CD4-positive, CD25-positive, alpha-beta regulatory T cell (primary cell): ENCODE results near the gene PAN2. TPM values are rescaled to one million over a fixed set of nuclear protein-coding genes. Genes with fewer than 3 reads are reported as not detected.
A peak's percentile ranks its signal among the peaks of the same experiment; 100 is the strongest.
"Not testable (repeated sequence)": the region's sequence is repeated elsewhere in the genome, so short reads cannot be mapped to it uniquely, and the experiment has no call there.

Source experiments
- ATAC-seq, 2 donors: fragments of 150-1000 bp; cut with Tn5 transposase; one replicate each; pipeline ENCODE4 v1.10.0; 2021; ENCODE audit warnings: low read depth in 2 of 2, moderate number of reproducible peaks in 2 of 2, moderate library complexity in 1 of 2
- DNase-seq, 3 donors: peaks; one replicate each; pipeline versions ENCODE4 v3.0.0 to v3.0.0-alpha.2; 2012 to 2022; ENCODE audit warnings: mixed read lengths in 1 of 3
- H3K27ac ChIP-seq: one replicate; pipeline ENCODE4 v1.7.0; 2013; ENCODE audit warnings: mild to moderate bottlenecking, low read length; ENCODE audit not compliant: insufficient read depth, poor library complexity, severe bottlenecking
- H3K27me3 ChIP-seq: one replicate; pipeline ENCODE4 v1.7.0; 2013; ENCODE audit warnings: low read length; ENCODE audit not compliant: control insufficient read depth, insufficient read depth
- H3K36me3 ChIP-seq: one replicate; pipeline ENCODE4 v1.7.0; 2013; ENCODE audit warnings: mild to moderate bottlenecking, low read length, moderate library complexity; ENCODE audit not compliant: control insufficient read depth, insufficient read depth
- H3K4me1 ChIP-seq: 2 replicates; pipeline ENCODE4 v1.7.0; 2013; ENCODE audit warnings: mild to moderate bottlenecking, low read length; ENCODE audit not compliant: insufficient read depth, control insufficient read depth, poor library complexity, severe bottlenecking
- H3K4me3 ChIP-seq: one replicate; pipeline ENCODE4 v1.7.0; 2013; ENCODE audit warnings: low read depth, mild to moderate bottlenecking, low read length, moderate library complexity
- H3K9me3 ChIP-seq, 2 experiments: 1 replicate in 1 of 2; 2 replicates in 1 of 2; pipeline ENCODE4 v1.7.0; 2013; ENCODE audit warnings: low read length in 2 of 2, mild to moderate bottlenecking in 1 of 2, moderate library complexity in 1 of 2; ENCODE audit not compliant: control insufficient read depth in 2 of 2
- H3K27ac Mint-ChIP-seq, 3 donors: one replicate each; pipeline ENCODE4 v1.8.0; 2020 to 2022; ENCODE audit warnings: mild to moderate bottlenecking in 3 of 3, mixed read lengths in 3 of 3, moderate library complexity in 2 of 3
- H3K27me3 Mint-ChIP-seq: one replicate; pipeline ENCODE4 v1.8.0; 2022; ENCODE audit warnings: mild to moderate bottlenecking, mixed read lengths
- H3K36me3 Mint-ChIP-seq: one replicate; pipeline ENCODE4 v1.8.0; 2020; ENCODE audit warnings: mixed read lengths
- H3K4me1 Mint-ChIP-seq, 4 donors: one replicate each; pipeline ENCODE4 v1.8.0; 2020 to 2022; ENCODE audit warnings: mixed read lengths in 4 of 4, mild to moderate bottlenecking in 1 of 4
- H3K4me3 Mint-ChIP-seq, 4 donors: one replicate each; pipeline ENCODE4 v1.8.0; 2020 to 2022; ENCODE audit warnings: mild to moderate bottlenecking in 4 of 4, mixed read lengths in 4 of 4, moderate library complexity in 3 of 4
- H3K9me3 Mint-ChIP-seq, 7 donors: one replicate each; pipeline ENCODE4 v1.8.0; 2020 to 2022; ENCODE audit warnings: mixed read lengths in 7 of 7, mild to moderate bottlenecking in 3 of 7, moderate library complexity in 2 of 7
- polyA plus RNA-seq, 4 donors: library from polyadenylated mRNA; unstranded; fragments of 300-500 nt; fragmentation: Illumina TruSeq; gene quantifications; one replicate each; pipeline ENCODE4 v1.2.3, GENCODE V29; 2021
- total RNA-seq: library from RNA; stranded (reverse); gene quantifications from one replicate; pipeline ENCODE4 v1.2.3, GENCODE V29; 2022

The PAN2 gene
- total and polyA plus RNA-seq, 5 donors from 2014 or later: 4.5 to 83.5 (median 7.8) TPM

- Histone ChIP-seq H3K4me1 (peaks cover 17% of the 10 kb centered on the region), H3K36me3 (peaks cover 39% of the 10 kb centered on the region), H3K4me3 (no peak overlapping the region), H3K27ac (peak overlapping the region; percentile 14), H3K27me3 (no peaks in the 10 kb centered on the region), H3K9me3 (no peaks in the 10 kb centered on the region)
- no peak for ATAC-seq
- peak in 1 of 3 donors; percentile 49 for DNase-seq
- Mint-ChIP-seq H3K27me3 (no peaks in the 10 kb centered on the region), H3K4me3 (no peak overlapping the region), H3K4me1 (peaks cover 18 to 44% (median 27%) of the 10 kb centered on the region in 4 donors), H3K9me3 (no peaks in the 10 kb centered on the region), H3K27ac (peak overlapping the region in 2 of 3 donors; percentile 42 to 44), H3K36me3 (peaks cover 19% of the 10 kb centered on the region)
These were observed 45.0 kb downstream of the PAN2 start for GRCh38 chr12:56288705-56289387.

DNA sequence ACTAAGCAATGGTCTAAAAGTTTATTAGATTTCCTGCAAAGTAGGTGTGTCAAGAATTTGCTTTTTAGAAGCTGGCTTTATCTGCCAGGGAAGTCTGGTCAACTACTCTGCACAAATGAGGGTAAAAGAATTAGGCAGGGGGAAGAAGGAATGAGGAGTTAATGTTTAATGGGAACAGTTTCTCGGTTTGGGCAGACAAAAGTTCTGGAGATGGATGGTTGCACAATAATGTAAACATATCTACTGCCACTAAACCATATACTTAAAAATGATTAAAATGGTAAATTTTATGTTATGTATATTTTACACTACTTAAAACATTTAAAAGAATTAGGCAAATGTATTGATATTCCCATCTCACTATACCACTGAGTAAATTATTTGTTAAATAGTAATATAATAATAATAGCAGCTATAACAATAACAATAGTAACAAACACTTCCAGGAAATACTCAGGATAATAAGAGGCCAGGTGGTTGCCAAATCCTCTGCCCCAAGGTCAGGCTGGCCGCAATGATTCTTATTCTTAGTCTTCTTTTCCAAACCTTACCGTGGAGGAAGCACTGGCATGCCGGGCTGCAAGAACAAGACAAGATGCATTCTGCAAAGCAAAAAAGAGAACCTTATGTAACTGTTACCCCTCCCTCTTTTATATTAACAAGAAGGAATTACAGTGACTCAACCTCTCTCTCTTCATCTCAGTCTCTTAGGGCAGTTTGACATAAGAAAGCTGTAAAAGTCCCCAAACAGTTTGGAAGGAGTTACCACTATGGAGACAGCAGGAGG is 47.6 kb downstream of the PAN2 start:
- H3K4me3 ChIP-seq: no peak overlapping the region
- ATAC-seq: no peak
- Mint-ChIP-seq H3K4me1 (peaks cover 10 to 31% (median 19%) of the 10 kb centered on the region in 4 donors), H3K4me3 (no peak overlapping the region), H3K36me3 (peaks cover 36% of the 10 kb centered on the region), H3K9me3 (no peaks in the 10 kb centered on the region), H3K27me3 (no peaks in the 10 kb centered on the region), H3K27ac (peak overlapping the region in 2 of 3 donors; percentile 31 to 86)
- no peak for DNase-seq
- no peaks in the 10 kb centered on the region for H3K9me3 ChIP-seq
- H3K27me3 ChIP-seq: no peaks in the 10 kb centered on the region
- peaks cover 11% of the 10 kb centered on the region for H3K4me1 ChIP-seq
- H3K27ac ChIP-seq: no peak overlapping the region
- peaks cover 57% of the 10 kb centered on the region for H3K36me3 ChIP-seq

- not testable (repeated sequence) for H3K9me3 Mint-ChIP-seq, H3K4me3 ChIP-seq, H3K9me3 ChIP-seq, H3K4me1 ChIP-seq, H3K27ac ChIP-seq, H3K27ac Mint-ChIP-seq, H3K27me3 ChIP-seq, H3K4me3 Mint-ChIP-seq, H3K27me3 Mint-ChIP-seq, DNase-seq, ATAC-seq
- H3K36me3 Mint-ChIP-seq: peaks cover 36% of the 10 kb centered on the region
- H3K4me1 Mint-ChIP-seq: peaks cover 4 to 16% (median 12%) of the 10 kb centered on the region in 4 donors
- H3K36me3 ChIP-seq: peaks cover 62% of the 10 kb centered on the region
These were observed 49.5 kb downstream of the PAN2 start for GRCh38 chr12:56284263-56284662.

- no peaks in the 10 kb centered on the region for H3K27me3 Mint-ChIP-seq
- peaks cover 41% of the 10 kb centered on the region for H3K36me3 Mint-ChIP-seq
- H3K36me3 ChIP-seq: peaks cover 76% of the 10 kb centered on the region
- H3K27me3 ChIP-seq: no peaks in the 10 kb centered on the region
- H3K27ac ChIP-seq: no peak overlapping the region
- no peak overlapping the region for H3K4me3 ChIP-seq
- DNase-seq (no peak), ATAC-seq (no peak)
- H3K27ac Mint-ChIP-seq: peak overlapping the region in 1 of 3 donors; percentile 41
- H3K9me3 Mint-ChIP-seq: no peaks in the 10 kb centered on the region
- H3K4me1 Mint-ChIP-seq: peaks cover 4 to 8% (median 6%) of the 10 kb centered on the region in 4 donors
- H3K4me3 Mint-ChIP-seq: no peak overlapping the region
- no peaks in the 10 kb centered on the region for H3K9me3 ChIP-seq
- no peaks in the 10 kb centered on the region for H3K4me1 ChIP-seq
These were observed 51.2 kb downstream of the PAN2 start for GRCh38 chr12:56282579-56282978.

DNA sequence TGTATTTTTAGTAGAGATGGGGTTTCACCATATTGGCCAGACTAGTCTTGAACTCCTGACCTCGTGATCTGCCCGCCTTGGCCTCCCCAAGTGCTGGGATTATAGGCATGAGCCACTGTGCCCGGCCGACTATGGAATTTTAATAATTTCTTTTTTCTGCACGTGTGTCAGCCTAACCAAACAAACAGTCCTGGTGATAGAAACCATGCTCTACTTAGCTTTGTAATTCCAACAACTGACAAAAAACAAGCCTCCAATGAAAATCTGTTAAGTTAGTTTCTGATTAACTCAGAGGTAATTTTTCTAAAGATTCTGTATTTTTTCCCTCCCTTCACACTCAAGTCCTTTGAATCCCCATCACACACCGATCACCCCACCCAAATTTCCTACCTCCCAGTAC is 51.8 kb downstream of the PAN2 start:
- peaks cover 41% of the 10 kb centered on the region for H3K36me3 Mint-ChIP-seq
- no peaks in the 10 kb centered on the region for H3K27me3 ChIP-seq
- no peaks in the 10 kb centered on the region for H3K27me3 Mint-ChIP-seq
- no peak overlapping the region for H3K4me3 Mint-ChIP-seq
- H3K4me3 ChIP-seq: no peak overlapping the region
- no peaks in the 10 kb centered on the region for H3K9me3 Mint-ChIP-seq
- H3K4me1 Mint-ChIP-seq: peaks cover 4 to 8% (median 6%) of the 10 kb centered on the region in 4 donors
- H3K27ac Mint-ChIP-seq: peak overlapping the region in 1 of 3 donors; percentile 41
- H3K4me1 ChIP-seq: no peaks in the 10 kb centered on the region
- ATAC-seq (no peak), DNase-seq (no peak)
- no peak overlapping the region for H3K27ac ChIP-seq
- H3K36me3 ChIP-seq: peaks cover 79% of the 10 kb centered on the region
- no peaks in the 10 kb centered on the region for H3K9me3 ChIP-seq

DNA sequence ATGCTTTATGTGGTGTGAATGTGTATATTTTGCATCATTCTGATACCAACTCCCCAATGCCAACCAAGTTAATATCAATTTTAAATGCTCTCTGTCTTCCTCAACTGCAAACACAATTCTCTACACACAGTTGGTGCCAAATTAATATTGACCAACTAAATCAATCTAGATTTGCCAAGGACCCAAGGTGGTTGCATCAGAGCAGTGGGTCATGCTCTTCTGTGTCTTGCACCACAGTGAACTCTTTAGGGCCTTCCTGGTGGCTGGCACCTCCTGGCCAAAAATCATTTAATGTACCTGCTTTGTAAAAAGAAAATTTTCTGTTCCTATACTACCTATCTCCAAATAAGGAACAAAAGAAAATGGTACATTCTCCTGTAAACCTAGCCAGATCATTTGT is 53.0 kb downstream of the PAN2 start:
- Mint-ChIP-seq H3K4me1 (peaks cover 0 to 6% (median 1%) of the 10 kb centered on the region in 4 donors), H3K4me3 (no peak overlapping the region), H3K27ac (peak overlapping the region in 1 of 3 donors; percentile 43), H3K36me3 (peaks cover 37% of the 10 kb centered on the region), H3K27me3 (no peaks in the 10 kb centered on the region), H3K9me3 (no peaks in the 10 kb centered on the region)
- ATAC-seq (no peak), DNase-seq (no peak)
- Histone ChIP-seq H3K9me3 (no peaks in the 10 kb centered on the region), H3K36me3 (peaks cover 78% of the 10 kb centered on the region), H3K27me3 (no peaks in the 10 kb centered on the region), H3K4me1 (no peaks in the 10 kb centered on the region), H3K4me3 (no peak overlapping the region), H3K27ac (no peak overlapping the region)

DNA sequence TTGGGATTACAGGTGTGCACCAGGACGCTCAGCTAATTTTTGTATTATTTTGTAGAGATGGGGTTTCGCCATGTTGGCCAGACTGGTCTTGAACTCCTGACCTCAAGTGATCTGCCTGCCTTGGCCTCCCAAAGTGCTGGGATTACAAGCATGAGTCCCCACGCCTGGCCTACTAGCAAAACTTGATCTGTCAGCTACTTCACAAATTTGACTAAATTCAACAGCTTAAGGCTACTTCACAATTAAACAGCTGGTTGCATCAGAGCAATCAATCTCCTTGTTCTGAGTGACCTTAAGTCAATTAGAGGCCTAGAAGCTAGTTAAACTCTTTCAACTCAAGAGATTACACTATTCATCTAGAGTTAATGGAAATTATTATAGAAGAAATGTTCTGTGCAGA is 54.9 kb downstream of the PAN2 start:
- Mint-ChIP-seq H3K36me3 (peaks cover 41% of the 10 kb centered on the region), H3K27me3 (no peaks in the 10 kb centered on the region)

More for the DNA sequence above, 54.9 kb downstream of the PAN2 start:
- Histone ChIP-seq H3K36me3 (peaks cover 85% of the 10 kb centered on the region), H3K4me3 (no peak overlapping the region), H3K27me3 (no peaks in the 10 kb centered on the region), H3K4me1 (no peaks in the 10 kb centered on the region), H3K27ac (no peak overlapping the region), H3K9me3 (no peaks in the 10 kb centered on the region)
- H3K9me3 Mint-ChIP-seq: no peaks in the 10 kb centered on the region
- H3K4me3 Mint-ChIP-seq: no peak overlapping the region
- ATAC-seq: no peak
- no peak overlapping the region for H3K27ac Mint-ChIP-seq
- peaks cover 0 to 2% (median 0%) of the 10 kb centered on the region in 4 donors for H3K4me1 Mint-ChIP-seq
- DNase-seq: no peak
